Left lobe of liver (tissue), 2 donors: ENCODE data around the gene NPRL2. TPM values are rescaled to one million over a fixed set of nuclear protein-coding genes. Genes with fewer than 3 reads are reported as not detected.
A peak's percentile ranks its signal among the peaks of the same experiment; 100 is the strongest.
"Not testable (repeated sequence)": the region's sequence is repeated elsewhere in the genome, so short reads cannot be mapped to it uniquely, and the experiment has no call there.

Experiments used
- ATAC-seq: fragments of 200-7000 bp; cut with Tn5 transposase; one replicate; pipeline ENCODE4 v1.9.1; 2020; ENCODE audit warnings: mild to moderate bottlenecking, moderate library complexity
- DNase-seq: peaks from one replicate; pipeline ENCODE4 v3.0.0-alpha.2; 2020; ENCODE audit warnings: low spot score
- total RNA-seq: library from RNA; stranded (reverse); gene quantifications from one replicate; pipeline ENCODE4 v1.2.1, GENCODE V29; 2021
- donor health status: DM: no; HTN: no; CAD: no; lungs with moderate emphysema.
- donor health status: DM: no; HTN: yes; CAD: no.

The NPRL2 gene
- total RNA-seq, 1 donor from 2014 or later: 15.6 TPM

GRCh38 chr3:50316657-50317242 lies 33.8 kb downstream of the NPRL2 start:
- ATAC-seq (no peak), DNase-seq (no peak)

DNA sequence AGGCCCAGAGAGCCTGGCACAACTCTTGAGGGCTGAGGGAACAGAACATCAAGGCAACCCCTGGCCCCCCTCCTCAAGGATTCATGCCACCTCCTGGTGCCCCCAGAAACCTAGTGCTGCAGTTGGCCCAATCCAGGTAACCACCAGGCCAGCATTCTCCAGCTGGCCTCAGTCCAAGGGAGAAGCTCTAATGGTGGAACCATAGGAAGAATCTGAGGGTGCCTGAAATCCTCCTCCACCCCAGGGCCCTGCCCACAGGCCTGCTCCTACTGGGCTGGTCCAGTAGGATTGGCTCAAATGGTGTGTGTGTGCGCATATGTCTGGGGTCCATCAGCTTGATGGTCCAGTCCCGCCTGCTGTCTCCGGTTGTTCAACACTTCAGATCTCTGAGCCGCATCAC lies 35.8 kb downstream of the NPRL2 start:
- ATAC-seq (peak; percentile 5), DNase-seq (no peak)

DNA sequence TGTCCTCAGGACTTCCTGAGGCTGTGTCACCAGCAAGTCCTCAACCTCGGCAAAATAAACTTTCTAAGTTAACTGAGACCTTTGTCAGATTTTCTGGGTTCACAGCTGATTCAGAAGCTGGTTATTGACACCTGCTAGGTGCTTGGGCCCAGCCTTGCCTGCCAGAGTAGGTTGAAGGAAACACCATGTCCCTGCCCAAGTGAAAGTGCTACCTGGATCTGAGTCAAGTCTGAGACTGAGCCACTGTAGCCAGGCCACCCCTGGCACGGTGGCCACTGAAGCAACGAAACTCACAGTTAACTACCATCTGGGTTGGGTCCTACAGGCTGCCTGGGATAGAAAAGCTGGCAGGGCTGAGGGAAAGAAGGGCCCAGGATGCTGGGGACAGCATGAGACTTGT lies 36.2 kb downstream of the NPRL2 start:
- ATAC-seq (peak; percentile 66), DNase-seq (no peak)

DNA sequence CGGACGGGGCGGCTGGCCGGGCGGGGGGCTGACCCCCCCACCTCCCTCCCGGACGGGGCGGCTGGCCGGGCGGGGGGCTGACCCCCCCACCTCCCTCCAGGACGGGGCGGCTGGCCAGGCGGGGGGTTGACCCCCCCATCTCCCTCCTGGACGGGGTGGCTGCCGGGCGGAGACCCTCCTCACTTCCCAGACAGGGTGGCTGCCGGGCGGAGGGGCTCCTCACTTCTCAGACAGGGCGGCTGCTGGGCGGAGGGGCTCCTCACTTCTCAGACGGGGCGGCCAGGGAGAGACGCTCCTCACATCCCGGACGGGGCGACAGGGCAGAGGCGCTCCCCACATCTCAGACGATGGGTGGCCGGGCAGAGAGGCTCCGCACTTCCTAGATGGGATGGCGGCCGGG lies 38.5 kb downstream of the NPRL2 start:
- not testable (repeated sequence) for DNase-seq, ATAC-seq

DNA sequence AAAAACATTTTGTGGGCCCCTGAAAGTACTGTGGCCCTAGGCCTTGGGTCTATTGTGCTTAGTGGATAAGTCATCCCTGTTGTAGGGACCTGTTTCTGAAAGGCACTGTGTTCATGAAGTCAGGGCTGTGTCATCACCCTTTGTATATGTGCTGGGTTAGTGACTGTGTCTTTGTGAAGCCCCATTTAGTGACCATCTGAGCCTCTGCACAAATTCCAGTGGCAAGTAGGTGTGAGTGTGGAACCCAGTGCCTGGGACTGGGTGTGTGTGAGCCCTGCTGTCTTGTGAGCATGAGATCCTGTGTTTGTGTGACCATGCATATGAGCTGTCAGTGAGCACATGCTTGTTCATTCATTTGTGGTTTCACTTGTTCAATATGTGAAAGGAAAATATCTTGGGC lies 46.0 kb downstream of the NPRL2 start:
- ATAC-seq (no peak), DNase-seq (no peak)

GRCh38 chr3:50303013-50303815 lies 47.4 kb downstream of the NPRL2 start, which contains the start of gene HYAL1:
Gene HYAL1 (minus strand): TSS chr3:50303574. CDS start chr3:50302956, 618 bp downstream.
- ATAC-seq: peak; percentile 64

GRCh38 chr3:50302095-50303012 lies 48.2 kb downstream of the NPRL2 start:
- DNase-seq (peak; percentile 90), ATAC-seq (peak; percentile 45)

More at GRCh38 chr3:50303013-50303815, 47.4 kb downstream of the NPRL2 start, which contains the start of gene HYAL1:
- DNase-seq: peak; percentile 97

DNA sequence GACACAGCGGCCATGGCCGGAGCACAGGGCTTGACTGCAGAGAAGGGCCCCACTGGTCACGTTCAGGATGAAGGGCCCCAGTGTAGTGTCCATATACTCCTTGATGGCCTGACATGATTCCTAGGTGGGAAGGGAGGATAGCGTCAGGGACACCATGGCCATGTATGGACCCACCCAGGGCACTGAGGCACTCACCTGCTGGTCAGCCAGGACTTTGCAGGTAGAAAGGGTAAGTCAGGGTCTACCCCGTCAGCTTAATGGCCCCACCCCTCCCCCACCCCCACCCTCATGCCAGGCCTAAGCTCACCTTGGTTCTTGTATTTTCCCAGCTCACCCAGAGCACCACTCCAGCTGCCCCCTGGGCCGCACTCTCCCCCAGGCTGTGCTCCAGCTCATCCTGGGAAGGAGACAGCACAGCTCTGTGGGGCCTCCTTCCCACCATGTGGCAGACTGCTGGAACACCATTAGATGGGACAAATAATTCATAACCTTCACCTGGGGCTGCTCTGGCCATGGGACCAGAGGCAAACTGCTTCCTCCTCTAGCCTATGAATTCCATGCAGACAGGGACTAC lies 49.8 kb downstream of the NPRL2 start:
- no peak for ATAC-seq
- no peak for DNase-seq

DNA sequence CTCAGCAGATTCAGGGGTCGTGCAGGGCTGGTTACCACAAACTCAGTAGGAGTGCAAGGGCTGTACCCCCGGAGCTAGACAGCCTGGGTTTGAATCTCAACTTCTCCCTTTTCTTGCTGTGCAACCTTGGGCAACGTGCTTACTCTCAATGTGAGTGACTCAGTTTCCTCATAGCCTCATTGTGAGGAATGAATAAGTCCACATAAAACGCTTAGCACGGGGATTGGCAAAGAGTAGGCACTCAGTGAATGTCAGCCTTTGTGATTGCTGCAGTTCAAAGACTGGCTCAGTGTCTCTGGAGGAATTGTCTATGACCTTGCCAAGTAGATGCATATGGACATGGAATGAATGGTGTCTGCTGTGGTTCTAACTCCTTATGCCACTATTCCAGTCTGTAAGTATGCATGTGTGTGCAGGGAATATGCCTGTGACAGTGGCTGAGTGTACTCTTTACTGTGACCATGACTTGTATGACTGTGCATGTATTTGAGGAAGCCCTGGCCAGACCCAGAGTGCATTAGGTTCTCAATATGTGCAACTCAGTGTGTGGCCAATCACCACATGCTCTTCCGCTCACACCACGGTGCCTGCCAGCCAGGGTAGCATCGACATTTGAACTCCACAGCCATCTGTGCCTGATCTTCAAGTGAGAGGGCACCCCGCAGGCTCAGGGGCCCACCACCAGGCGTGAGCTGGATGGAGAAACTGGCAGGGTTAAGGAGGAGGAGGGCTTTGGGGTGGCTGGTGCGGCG lies 50.5 kb downstream of the NPRL2 start:
- DNase-seq (peak; percentile 59), ATAC-seq (no peak)

DNA sequence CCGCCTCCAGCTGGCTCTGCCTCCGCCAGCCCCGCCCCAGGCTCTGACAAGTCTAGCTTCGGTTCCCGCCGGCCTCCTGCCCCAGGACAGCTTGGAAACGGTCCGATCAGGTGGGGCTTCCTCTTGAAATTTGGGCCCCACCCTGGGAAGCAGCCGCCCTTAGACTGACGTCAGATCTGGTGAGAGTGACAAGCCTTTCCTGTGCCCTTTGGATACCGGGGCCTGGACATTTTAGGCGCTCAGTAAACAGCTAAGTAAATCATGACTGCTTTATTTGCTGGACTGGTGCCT lies 51.0 kb downstream of the NPRL2 start:
- ATAC-seq (no peak), DNase-seq (no peak)

DNA sequence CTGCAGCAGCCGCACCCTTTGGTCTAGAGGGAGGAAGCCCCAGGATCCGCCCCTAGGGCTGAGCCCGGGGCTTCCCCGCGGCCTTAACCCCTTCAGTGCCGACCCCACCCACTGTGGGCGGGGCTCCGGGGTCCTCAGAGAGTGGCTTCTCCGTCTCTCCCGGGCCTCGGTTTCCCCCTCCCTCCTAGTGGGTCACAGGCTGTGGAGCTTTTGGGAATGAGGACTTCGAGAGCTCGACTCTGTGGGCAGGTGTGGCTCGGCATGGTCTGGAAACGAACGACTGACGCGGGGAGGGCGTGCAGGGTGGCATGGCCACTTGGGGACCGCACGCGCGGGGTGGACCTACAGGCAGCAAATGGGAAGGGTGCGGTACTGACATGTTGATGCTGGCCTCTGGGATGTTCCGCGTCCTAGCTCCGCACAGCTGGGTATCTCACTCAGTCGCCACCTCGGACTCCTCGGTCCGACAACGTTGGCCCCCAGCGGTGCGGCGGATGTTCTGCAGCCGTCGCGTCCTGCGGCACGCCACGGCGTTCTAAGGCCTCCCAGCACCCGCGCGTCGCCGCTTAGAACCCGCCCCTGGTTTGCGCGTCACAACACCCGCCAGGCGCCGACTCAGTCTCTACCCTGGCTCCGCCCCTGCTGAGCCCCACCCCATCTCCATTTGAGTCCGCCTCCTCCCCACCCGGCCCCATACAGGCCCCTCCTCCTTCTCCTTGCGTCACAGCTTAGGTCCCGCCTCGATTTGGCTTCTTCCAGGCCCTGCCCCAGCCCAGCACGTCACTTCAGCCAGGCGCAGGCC lies 51.5 kb downstream of the NPRL2 start, which contains the start of the genes HYAL3 and NAA80:
Gene HYAL3, minus strand, starts transcription at position 570 of the 802 bp plus-strand sequence. CDS start 3,803 bp downstream, outside the sequence.
Gene NAA80, minus strand, starts transcription at position 570 of the 802 bp plus-strand sequence. CDS start 1,942 bp downstream, outside the sequence.
- peak; percentile 100 for DNase-seq
- ATAC-seq: peak; percentile 67

- DNase-seq: peak; percentile 55
These were observed 52.5 kb downstream of the NPRL2 start for GRCh38 chr3:50297896-50298725.

DNA sequence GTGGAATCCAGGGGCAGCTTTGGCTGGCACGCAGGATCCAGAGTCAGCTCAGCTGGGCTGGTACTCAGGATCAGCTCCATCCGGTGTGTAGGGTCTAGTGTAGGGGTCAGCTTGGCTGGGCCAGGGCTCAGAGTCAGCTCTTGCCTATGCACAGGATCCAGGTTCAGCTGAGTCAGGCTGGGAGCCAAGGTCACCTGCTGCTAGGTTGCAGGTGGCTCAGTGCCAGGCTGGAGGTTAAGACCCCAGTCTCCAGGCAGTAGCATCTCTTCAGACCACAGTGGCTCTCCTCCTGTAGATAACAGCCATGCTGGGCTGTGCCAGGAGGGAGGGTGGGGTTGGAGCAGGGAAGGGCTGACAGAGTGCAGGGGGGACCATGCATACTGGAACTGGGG lies 53.2 kb downstream of the NPRL2 start:
- DNase-seq (peak; percentile 61), ATAC-seq (no peak)

More at GRCh38 chr3:50297896-50298725, 52.5 kb downstream of the NPRL2 start:
- no peak for ATAC-seq

Other genes with a start within 250 kb of the NPRL2 start
- gene SEMA3F, start 195.5 kb downstream of the NPRL2 start, total RNA-seq: 4.0 TPM
- gene GNAT1, start 159.2 kb downstream of the NPRL2 start, total RNA-seq: 0.08 TPM
- gene SLC38A3, start 145.5 kb downstream of the NPRL2 start, total RNA-seq: 242 TPM
- gene GNAI2, start 114.6 kb downstream of the NPRL2 start, total RNA-seq: 115 TPM
- gene SEMA3B, start 81.6 kb downstream of the NPRL2 start, total RNA-seq: 5.7 TPM
- gene LSMEM2, start 71.7 kb downstream of the NPRL2 start, total RNA-seq: not detected
- 63.8 TPM for gene IFRD2, start 58.3 kb downstream of the NPRL2 start, total RNA-seq
- gene HYAL3, start 51.4 kb downstream of the NPRL2 start, total RNA-seq: 2.9 TPM
- gene NAA80, start 51.4 kb downstream of the NPRL2 start, total RNA-seq: 4.9 TPM
- gene HYAL1, start 47.2 kb downstream of the NPRL2 start, total RNA-seq: 140 TPM
- 21.6 TPM for gene HYAL2, start 28.0 kb downstream of the NPRL2 start, total RNA-seq
- gene TUSC2, start 22.6 kb downstream of the NPRL2 start, total RNA-seq: 15.0 TPM
- gene RASSF1, start 9.9 kb downstream of the NPRL2 start, total RNA-seq: 6.4 TPM
- gene ZMYND10, start 5.0 kb downstream of the NPRL2 start, total RNA-seq: 1.7 TPM
- 17.9 TPM for gene CYB561D2, start 87 bp upstream of the NPRL2 start, total RNA-seq
- gene TMEM115, start 8.7 kb upstream of the NPRL2 start, total RNA-seq: 18.7 TPM
- gene CACNA2D2, start 152.9 kb upstream of the NPRL2 start, total RNA-seq: 0.50 TPM
- 3.0 TPM for gene C3orf18, start 217.0 kb upstream of the NPRL2 start, total RNA-seq
- 16.8 TPM for gene HEMK1, start 218.7 kb upstream of the NPRL2 start, total RNA-seq